ENCODE data around the gene KCND3. TPM values are rescaled to one million over a fixed set of nuclear protein-coding genes. Genes with fewer than 3 reads are reported as not detected.

KCND3 gene
- total and polyA plus RNA-seq, 2 donors (not counting 3 experiments of a cell fraction or from before 2014, with no cell fraction given), result 0.03 TPM; not detected in 1

DNA sequence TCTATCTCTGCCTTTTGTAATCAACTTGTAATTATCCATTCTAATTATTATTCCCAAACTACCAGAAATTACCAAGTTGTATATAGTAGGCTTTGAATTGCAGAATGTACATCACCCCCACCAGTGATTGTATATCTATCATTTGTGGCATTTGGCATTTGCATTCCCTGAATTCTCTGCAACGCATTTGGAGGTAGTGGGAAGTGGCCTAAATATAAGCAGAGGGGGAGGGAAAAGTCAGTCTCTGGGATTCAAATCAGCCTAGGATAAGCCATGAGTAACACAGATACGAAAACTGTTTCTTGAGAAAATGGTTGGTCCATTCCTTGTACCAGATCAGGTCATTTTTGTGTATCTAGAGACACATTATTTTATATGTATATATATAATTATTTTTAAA lies 213.1 kb downstream of the KCND3 start:
- Histone ChIP-seq H3K27ac (ENCODE audit: insufficient read depth, low read depth, low read length) (no peak overlapping the region), H3K36me3 (ENCODE audit: control insufficient read depth in 2 of 2, extremely low read depth in 1 of 2, insufficient read depth in 2 of 2, low read length in 2 of 2) (no peaks in the 10 kb centered on the region), H3K27me3 (ENCODE audit: control insufficient read depth in 2 of 2, insufficient read depth in 2 of 2, low read length in 2 of 2) (no peaks in the 10 kb centered on the region), H3K79me2 (ENCODE audit: control insufficient read depth, insufficient read depth, low read length) (no peaks in the 10 kb centered on the region), H3K9me1 (replicated peaks; ENCODE audit: control insufficient read depth, extremely low read depth, insufficient read depth, low read length) (peaks cover 2% of the 10 kb centered on the region), H2AFZ (ENCODE audit: low read depth, low read length) (no peak overlapping the region), H3K4me2 (ENCODE audit: insufficient read depth, low read length) (no peak overlapping the region), H3K9me3 (replicated peaks; ENCODE audit: control insufficient read depth, insufficient read depth, low read length) (no peaks in the 10 kb centered on the region), H3K4me3 (replicated peaks in 1 of 3; ENCODE audit: insufficient read depth in 1 of 3, low read depth in 1 of 3, low read length in 3 of 3) (no peak overlapping the region), H4K20me1 (replicated peaks; ENCODE audit: control insufficient read depth, extremely low read depth, insufficient read depth, low read length) (no peaks in the 10 kb centered on the region), H3K4me1 (ENCODE audit: control insufficient read depth, extremely low read depth, insufficient read depth, low read length) (no peaks in the 10 kb centered on the region), H3K9ac (replicated peaks; ENCODE audit: extremely low read depth, insufficient read depth, low read length) (no peak overlapping the region)
- DNase-seq (ENCODE audit: low read depth, low spot score), result no peak
- BruUV-seq (replicated peaks), result no TSS peak
- FAIRE-seq, result no peak
- intact Hi-C loops (cut with micrococcal nuclease), result no loop called here
- no peak for TF ChIP-seq JUN (IDR thresholded peaks at IDR 0.05; ENCODE audit: borderline replicate concordance, insufficient read depth, insufficient read length, low read depth)
- no peak for TF ChIP-seq MYC (IDR thresholded peaks at IDR 0.05; ENCODE audit: low read depth, low read length)
- TF ChIP-seq GATA2 (IDR thresholded peaks at IDR 0.05; ENCODE audit: insufficient read depth, insufficient read length, low read depth, low read length), result no peak
- no peak for TF ChIP-seq FOS (IDR thresholded peaks at IDR 0.05; ENCODE audit: borderline replicate concordance, insufficient read depth, low read length)
- no peak for TF ChIP-seq POLR2AphosphoS5 (IDR thresholded peaks at IDR 0.05; ENCODE audit: insufficient read depth, low read depth, low read length)
- TF ChIP-seq POLR2A (IDR thresholded peaks at IDR 0.05; ENCODE audit: low read depth, low read length), result no peak
- TF ChIP-seq, protein P1, sequence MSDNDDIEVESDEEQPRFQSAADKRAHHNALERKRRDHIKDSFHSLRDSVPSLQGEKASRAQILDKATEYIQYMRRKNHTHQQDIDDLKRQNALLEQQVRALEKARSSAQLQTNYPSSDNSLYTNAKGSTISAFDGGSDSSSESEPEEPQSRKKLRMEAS (IDR thresholded peaks at IDR 0.05; ENCODE audit: insufficient read depth, insufficient read length), result no peak
- TF ChIP-seq, protein P2, sequence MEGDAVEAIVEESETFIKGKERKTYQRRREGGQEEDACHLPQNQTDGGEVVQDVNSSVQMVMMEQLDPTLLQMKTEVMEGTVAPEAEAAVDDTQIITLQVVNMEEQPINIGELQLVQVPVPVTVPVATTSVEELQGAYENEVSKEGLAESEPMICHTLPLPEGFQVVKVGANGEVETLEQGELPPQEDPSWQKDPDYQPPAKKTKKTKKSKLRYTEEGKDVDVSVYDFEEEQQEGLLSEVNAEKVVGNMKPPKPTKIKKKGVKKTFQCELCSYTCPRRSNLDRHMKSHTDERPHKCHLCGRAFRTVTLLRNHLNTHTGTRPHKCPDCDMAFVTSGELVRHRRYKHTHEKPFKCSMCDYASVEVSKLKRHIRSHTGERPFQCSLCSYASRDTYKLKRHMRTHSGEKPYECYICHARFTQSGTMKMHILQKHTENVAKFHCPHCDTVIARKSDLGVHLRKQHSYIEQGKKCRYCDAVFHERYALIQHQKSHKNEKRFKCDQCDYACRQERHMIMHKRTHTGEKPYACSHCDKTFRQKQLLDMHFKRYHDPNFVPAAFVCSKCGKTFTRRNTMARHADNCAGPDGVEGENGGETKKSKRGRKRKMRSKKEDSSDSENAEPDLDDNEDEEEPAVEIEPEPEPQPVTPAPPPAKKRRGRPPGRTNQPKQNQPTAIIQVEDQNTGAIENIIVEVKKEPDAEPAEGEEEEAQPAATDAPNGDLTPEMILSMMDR (IDR thresholded peaks at IDR 0.05; ENCODE audit: extremely low read depth in 1 of 2, insufficient read depth in 1 of 2, low read depth in 1 of 2, low read length in 2 of 2), result no peak
- no peak for TF ChIP-seq EZH2 (IDR thresholded peaks at IDR 0.05; ENCODE audit: borderline replicate concordance, low read depth, low read length, severe bottlenecking)
- dilution Hi-C loops (cut with MboI; ENCODE audit: extremely low pct_ligation_motif_present, low sequenced_read_pairs), result no loop called here
- POLR2A ChIA-PET, result no interaction called here
- CTCF ChIA-PET, result no interaction called here

All from endothelial cell of umbilical vein (primary cell).